BJ (cell line): ENCODE measurements around the gene BCORL1. TPM values are rescaled to one million over a fixed set of nuclear protein-coding genes. Genes with fewer than 3 reads are reported as not detected.

Source experiments
- CTCF ChIA-PET: fragments of 350-600 bp; formaldehyde crosslinking; extraction: SDS; loops from one replicate; lab custom pipeline; 2021; ENCODE audit warnings: antibody characterized with exemption, inconsistent platforms; lab: Yijun Ruan, JAX
- POLR2A ChIA-PET: fragments of 300-600 bp; sonication (Branson Sonifier 250); formaldehyde crosslinking; extraction: SDS; loops from one replicate; lab custom pipeline; 2021; ENCODE audit warnings: antibody characterized with exemption; lab: Charles Lee
- DNase-seq: peaks from one replicate; pipeline ENCODE4 v3.0.0-alpha.2; 2011; ENCODE audit warnings: low read depth
- H3K27me3 ChIP-seq: 2 replicates; pipeline ENCODE4 v1.6.0; 2011; ENCODE audit warnings: low read length; ENCODE audit not compliant: control insufficient read depth, insufficient read depth
- H3K36me3 ChIP-seq: 2 replicates; pipeline ENCODE4 v1.5.1; 2011; ENCODE audit warnings: low read length; ENCODE audit not compliant: control insufficient read depth, insufficient read depth
- H3K4me3 ChIP-seq: 2 replicates; pipeline ENCODE4 v1.5.1; 2011; ENCODE audit warnings: low read depth, mild to moderate bottlenecking, control low read depth, low read length
- polyA plus RNA-seq: library from polyadenylated mRNA; depleted of rRNA; stranded (reverse); fragments of >200 nt; gene quantifications from 2 replicates; pipeline ENCODE4 v1.2.3, GENCODE V29; 2011
- TF ChIP-seq, protein P1 (sequence below): IDR thresholded peaks from 2 replicates; pipeline ENCODE4 v1.5.1; 2011; ENCODE audit warnings: low read depth, mild to moderate bottlenecking, control low read depth, inconsistent platforms, low read length, moderate library complexity; ENCODE audit not compliant: insufficient read depth

BCORL1 gene
- polyA plus RNA-seq, 1 experiment: 1.5 TPM

GRCh38 chrX:130093271-130093670 lies 110.8 kb downstream of the BCORL1 start:
- TF ChIP-seq, protein P1, sequence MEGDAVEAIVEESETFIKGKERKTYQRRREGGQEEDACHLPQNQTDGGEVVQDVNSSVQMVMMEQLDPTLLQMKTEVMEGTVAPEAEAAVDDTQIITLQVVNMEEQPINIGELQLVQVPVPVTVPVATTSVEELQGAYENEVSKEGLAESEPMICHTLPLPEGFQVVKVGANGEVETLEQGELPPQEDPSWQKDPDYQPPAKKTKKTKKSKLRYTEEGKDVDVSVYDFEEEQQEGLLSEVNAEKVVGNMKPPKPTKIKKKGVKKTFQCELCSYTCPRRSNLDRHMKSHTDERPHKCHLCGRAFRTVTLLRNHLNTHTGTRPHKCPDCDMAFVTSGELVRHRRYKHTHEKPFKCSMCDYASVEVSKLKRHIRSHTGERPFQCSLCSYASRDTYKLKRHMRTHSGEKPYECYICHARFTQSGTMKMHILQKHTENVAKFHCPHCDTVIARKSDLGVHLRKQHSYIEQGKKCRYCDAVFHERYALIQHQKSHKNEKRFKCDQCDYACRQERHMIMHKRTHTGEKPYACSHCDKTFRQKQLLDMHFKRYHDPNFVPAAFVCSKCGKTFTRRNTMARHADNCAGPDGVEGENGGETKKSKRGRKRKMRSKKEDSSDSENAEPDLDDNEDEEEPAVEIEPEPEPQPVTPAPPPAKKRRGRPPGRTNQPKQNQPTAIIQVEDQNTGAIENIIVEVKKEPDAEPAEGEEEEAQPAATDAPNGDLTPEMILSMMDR: no peak
- H3K4me3 ChIP-seq: no peak overlapping the region
- DNase-seq: no peak
- no peaks in the 10 kb centered on the region for H3K27me3 ChIP-seq
- POLR2A ChIA-PET: no interaction called here
- no peaks in the 10 kb centered on the region for H3K36me3 ChIP-seq
- CTCF ChIA-PET: interaction anchor here (1.2 kb wide), 1 partner anchor 13 kb away, joined by 4 read pairs; no protein-coding TSS in a partner anchor

DNA sequence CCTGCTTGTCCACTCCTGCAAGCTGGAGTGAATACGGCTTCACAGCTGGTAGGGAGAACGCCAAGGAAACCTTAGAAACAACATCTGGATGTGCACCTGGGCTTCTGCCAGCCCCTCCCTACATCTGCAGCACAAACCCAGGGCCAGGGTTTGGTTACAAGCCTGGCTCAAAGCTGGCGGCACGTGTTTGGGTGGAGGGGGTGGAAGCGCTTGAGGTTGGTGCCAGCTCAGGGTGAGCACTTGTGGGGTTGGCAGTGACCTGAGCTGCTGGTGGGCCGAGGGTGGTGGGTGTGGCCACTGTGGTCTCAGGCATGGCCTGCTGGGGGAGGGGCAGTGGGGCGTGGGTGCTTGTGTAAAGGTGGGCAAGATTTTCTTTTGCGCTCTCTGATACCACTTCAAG lies 112.3 kb downstream of the BCORL1 start:
- Histone ChIP-seq H3K27me3 (no peaks in the 10 kb centered on the region), H3K36me3 (no peaks in the 10 kb centered on the region), H3K4me3 (no peak overlapping the region)
- no peak for DNase-seq
- ChIA-PET CTCF (no interaction called here), POLR2A (no interaction called here)
- TF ChIP-seq, protein P1: no peak

- H3K4me3 ChIP-seq: no peak overlapping the region
- CTCF ChIA-PET: interaction anchor here (0.7 kb wide), 1 partner anchor 269 kb away, joined by 3 read pairs; no protein-coding TSS in a partner anchor
- no peak for DNase-seq
- POLR2A ChIA-PET: no interaction called here
- no peaks in the 10 kb centered on the region for H3K36me3 ChIP-seq
- H3K27me3 ChIP-seq: no peaks in the 10 kb centered on the region
- TF ChIP-seq, protein P1: no peak
These were observed 113.0 kb downstream of the BCORL1 start for GRCh38 chrX:130095249-130096030.

- H3K36me3 ChIP-seq: no peaks in the 10 kb centered on the region
- POLR2A ChIA-PET: no interaction called here
- no peaks in the 10 kb centered on the region for H3K27me3 ChIP-seq
- TF ChIP-seq, protein P1: no peak
- CTCF ChIA-PET: interaction anchor here (1.0 kb wide), 1 partner anchor 18 kb away, joined by 4 read pairs; no protein-coding TSS in a partner anchor
- no peak overlapping the region for H3K4me3 ChIP-seq
- no peak for DNase-seq
These were observed 115.2 kb downstream of the BCORL1 start for GRCh38 chrX:130097507-130098209.

- Histone ChIP-seq H3K27me3 (no peaks in the 10 kb centered on the region), H3K36me3 (no peaks in the 10 kb centered on the region), H3K4me3 (no peak overlapping the region)
- TF ChIP-seq, protein P1: no peak
- POLR2A ChIA-PET: no interaction called here
- CTCF ChIA-PET: interaction anchor here (1.0 kb wide), 1 partner anchor 18 kb away, joined by 4 read pairs; no protein-coding TSS in a partner anchor
- no peak for DNase-seq
These were observed 115.7 kb downstream of the BCORL1 start for GRCh38 chrX:130098210-130098552.
